HG03439 (cell line): Measurements from ENCODE around the gene ETV5.
A peak's percentile ranks its signal among the peaks of the same experiment; 100 is the strongest.

Source experiments
- ATAC-seq: cut with Tn5 transposase; IDR thresholded peaks from one replicate; pipeline ENCODE4 v1.9.1; 2021; ENCODE audit warnings: mild to moderate bottlenecking, moderate library complexity; ENCODE audit not compliant: unreplicated experiment

Gene ETV5

DNA sequence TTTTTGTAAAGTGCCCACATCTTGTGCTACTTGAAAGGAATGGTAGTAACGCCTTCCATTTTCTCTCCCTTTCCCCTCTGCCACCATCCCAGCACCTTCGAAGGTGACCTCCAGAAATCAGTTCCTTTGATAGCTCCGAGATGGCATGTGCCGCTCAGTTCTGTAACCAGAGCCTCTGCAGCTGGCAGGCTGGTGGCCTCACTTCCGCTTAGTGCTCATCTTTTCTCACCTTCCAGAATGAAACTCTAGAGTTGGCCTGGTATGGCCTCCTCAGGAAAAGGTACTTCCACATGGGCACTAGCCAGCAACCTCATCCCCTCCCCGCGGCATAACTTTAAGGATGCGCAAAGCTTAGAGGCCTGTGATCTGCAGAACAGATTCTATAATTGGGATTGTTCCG is 38.8 kb downstream of the ETV5 start:
- ATAC-seq = no peak

DNA sequence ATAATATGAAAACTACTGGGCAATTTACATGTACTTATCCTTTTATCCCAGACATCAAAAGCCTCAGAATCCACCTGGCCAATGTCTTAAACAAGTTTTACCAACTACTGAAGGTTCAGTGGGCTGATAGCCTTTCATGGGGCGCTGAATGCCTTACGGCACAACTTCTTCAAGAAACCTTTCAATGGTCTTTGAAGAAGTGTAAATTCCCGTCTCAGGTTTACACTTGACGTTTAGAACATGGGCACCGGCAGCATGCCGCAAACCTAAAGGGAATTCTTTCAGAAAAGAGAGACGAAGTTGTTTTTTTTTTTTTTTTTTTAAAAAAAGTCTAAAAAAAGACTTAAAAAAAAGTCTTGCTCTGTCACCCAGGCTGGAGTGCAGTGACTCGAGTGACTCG is 39.7 kb downstream of the ETV5 start:
- ATAC-seq = no peak

GRCh38 chr3:186068243-186068552 is 40.7 kb downstream of the ETV5 start:
- no peak for ATAC-seq

GRCh38 chr3:186067360-186068242 is 41.3 kb downstream of the ETV5 start:
- ATAC-seq = no peak

GRCh38 chr3:186060222-186060621 is 48.7 kb downstream of the ETV5 start:
- peak; percentile 56 for ATAC-seq

GRCh38 chr3:186059192-186059591 is 49.7 kb downstream of the ETV5 start:
- no peak for ATAC-seq

- no peak for ATAC-seq
Observed at GRCh38 chr3:186058225-186058624, 50.7 kb downstream of the ETV5 start.

GRCh38 chr3:186057594-186057993 is 51.3 kb downstream of the ETV5 start:
- ATAC-seq = no peak

DNA sequence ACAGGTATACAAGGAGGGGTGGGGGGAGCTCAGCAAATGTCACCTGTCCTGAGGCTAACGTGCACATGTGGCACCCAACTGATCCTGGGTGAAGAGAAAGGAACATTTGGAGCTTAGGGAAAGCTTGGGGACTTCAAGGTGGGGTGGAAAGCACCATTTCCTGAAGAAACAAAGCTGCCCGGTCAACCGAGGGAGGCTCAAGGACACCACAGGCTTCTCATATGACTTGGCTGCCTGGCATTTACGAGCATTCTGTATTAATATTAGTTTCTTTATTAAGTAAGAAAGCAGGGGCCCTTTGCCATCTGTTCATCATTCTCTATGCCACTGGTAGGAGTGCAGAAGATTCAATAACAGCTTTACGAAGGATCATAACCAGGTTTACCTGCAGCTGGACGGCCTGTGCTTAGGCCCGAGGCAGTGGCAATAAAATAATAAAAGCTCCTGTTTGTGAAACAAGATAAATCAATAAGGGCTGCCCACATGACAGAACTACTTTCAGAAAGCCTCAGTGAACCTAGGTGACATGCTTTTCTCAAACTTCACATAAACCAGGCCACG is 54.0 kb downstream of the ETV5 start:
- no peak for ATAC-seq

GRCh38 chr3:186053954-186054791 is 54.7 kb downstream of the ETV5 start:
- ATAC-seq = no peak

DNA sequence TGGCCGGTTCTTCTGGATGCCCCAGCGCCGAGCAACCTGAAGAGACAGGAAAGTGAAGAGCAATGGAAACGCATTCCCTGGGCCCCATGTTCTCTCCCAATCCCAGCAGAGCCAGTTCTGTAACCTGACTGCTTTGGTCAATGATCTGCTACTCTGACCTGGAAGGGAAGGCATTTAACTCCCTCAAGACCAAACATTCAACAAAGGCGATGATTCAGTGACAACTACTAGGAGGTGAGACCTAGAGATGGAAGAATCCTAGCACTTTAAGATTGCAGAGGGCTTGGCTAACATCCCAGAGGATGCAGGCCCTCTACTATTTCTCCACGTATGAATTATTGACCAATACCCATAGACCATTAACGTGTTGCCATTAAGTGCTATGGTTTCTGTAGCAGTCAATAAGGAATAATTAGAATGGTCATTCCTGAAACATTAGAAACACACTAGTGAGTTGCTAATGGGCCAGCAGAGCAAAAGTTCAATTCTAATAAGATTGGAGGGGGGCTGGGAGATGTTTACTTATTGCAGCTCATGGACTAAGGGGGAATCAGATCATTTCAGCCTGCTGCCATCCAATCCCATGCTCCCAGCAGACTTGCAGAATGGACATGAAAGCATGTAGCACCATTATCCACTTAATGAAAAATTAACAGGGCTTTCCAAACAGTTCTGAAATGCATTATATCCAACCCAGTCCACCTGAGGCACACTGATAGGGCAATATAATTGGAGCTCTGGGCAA is 56.6 kb downstream of the ETV5 start:
- ATAC-seq = no peak

- no peak for ATAC-seq
Observed at GRCh38 chr3:186049001-186049400, 59.9 kb downstream of the ETV5 start.

- no peak for ATAC-seq
Observed at GRCh38 chr3:186048119-186048518, 60.8 kb downstream of the ETV5 start.

GRCh38 chr3:186046838-186047237 is 62.1 kb downstream of the ETV5 start:
- no peak for ATAC-seq

DNA sequence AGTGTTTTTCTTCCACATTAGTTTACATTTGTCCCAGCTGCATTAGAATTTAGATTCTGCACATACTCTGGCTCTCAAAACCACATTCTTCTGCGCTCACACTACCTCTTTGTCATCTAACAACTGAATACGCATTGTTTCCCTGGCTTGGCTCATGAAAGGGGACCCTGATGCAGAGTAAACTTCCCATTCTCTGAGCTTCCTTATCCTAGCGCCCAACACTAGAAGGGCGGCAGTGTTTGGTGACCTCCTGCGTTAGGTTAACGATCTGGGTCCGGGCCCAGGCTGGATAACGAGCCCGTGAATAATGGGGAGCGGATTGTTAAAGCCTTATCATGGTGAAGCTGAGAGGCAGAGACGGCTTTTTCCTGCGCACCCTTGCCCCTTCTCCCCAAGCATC is 63.9 kb downstream of the ETV5 start:
- no peak for ATAC-seq

DNA sequence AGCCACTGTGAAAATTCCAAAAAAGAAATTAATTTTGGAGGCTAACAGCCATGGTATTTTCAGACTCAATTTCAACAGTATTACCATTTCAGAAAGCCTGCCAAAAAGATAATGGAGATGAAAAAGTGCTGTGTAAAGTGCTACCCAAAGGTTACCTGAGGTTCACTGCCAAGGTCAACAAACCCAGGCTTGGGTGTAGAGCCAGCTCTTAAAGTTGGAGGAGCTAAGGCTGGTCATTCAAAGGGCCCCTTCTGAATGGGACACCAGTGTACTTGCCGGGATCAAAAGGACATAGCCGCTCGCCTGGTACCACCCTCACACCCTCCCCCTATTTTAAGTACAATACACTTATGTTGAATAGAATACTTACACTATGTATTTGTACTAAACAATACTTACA is 64.5 kb downstream of the ETV5 start:
- ATAC-seq = no peak

DNA sequence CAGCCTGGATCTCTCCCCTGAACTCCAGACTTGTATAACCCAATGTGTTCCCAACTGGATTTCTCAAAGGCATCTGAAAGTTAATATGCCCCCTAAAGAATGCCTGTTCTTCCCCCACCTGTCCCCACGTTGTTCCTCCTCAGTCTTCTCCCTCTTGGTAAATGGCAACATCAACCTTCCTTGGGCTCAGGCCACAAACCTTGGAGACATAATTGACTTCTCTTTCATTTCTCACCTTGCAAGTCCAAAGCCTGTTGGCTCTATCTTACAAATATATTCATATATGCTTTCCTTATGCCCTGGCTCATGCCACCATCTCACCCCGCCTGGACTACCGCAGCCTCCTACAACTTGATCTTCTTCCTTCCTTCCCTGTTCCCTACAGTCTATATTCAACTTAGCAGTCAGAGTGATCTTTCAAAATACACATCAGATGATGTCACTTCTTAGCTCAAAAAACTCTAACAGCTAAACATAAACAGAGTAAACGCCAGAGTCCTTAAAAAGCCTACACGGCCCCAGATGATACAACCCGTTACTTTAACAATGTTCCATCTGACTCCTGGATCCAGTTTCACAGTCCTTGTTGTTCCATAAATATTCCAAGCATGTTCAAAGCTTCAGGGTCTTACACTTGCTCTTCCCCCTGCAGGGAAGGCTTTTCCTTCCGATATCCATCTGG is 66.2 kb downstream of the ETV5 start:
- ATAC-seq = no peak

- no peak for ATAC-seq
Observed at GRCh38 chr3:186042036-186042435, 66.9 kb downstream of the ETV5 start.

GRCh38 chr3:186038360-186038759 is 70.5 kb downstream of the ETV5 start:
- ATAC-seq = no peak

DNA sequence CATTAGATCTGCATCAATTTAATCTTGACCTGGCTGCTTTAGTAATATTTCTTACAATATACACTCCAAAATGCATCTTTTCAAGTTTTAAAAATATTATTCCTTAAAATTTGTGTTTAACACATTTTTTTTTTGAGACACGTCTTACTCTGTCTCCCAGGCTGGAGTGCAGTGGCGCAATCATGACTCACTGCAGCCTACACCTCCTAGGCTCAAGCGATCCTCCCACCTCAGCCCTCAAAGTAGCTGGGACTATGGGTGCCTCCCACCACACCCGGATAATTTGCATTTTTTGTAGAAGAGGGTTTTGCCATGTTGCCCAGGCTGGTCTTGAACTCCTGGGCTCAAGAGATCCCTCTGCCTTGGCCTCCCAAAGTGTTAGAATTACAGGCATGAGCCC is 73.6 kb downstream of the ETV5 start:
- no peak for ATAC-seq

GRCh38 chr3:186032321-186032720 is 76.6 kb downstream of the ETV5 start:
- ATAC-seq = no peak
